GM12873 (cell line): ENCODE measurements around the gene ABHD17B.

Experiments
- TF ChIP-seq, protein P1 (sequence below): IDR thresholded peaks from 2 replicates; pipeline ENCODE4 v1.5.1; 2012; ENCODE audit warnings: low read depth, mild to moderate bottlenecking, moderate library complexity, low read length, control low read depth; ENCODE audit not compliant: insufficient read depth; ENCODE audit errors: missing control alignments

The ABHD17B gene

DNA sequence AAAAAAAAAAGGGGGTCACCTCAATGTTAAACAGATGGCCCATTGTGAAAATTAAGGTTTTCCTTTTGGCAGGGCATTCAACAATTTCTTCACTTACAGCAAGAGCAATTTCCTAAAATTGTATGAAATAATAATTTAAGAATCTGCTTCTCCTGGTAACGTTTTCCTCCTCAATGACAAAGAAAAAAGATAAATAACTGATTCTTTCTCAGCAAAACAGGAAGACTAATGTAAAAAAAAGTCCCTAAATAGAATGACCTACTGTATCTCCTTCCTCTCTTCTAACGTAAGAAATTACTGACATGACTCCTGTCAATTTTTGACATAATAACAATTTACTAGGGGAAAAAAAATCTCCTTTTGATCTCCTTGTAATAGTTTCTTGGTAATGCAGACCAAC lies 25.5 kb downstream of the ABHD17B start:
- TF ChIP-seq, protein P1, sequence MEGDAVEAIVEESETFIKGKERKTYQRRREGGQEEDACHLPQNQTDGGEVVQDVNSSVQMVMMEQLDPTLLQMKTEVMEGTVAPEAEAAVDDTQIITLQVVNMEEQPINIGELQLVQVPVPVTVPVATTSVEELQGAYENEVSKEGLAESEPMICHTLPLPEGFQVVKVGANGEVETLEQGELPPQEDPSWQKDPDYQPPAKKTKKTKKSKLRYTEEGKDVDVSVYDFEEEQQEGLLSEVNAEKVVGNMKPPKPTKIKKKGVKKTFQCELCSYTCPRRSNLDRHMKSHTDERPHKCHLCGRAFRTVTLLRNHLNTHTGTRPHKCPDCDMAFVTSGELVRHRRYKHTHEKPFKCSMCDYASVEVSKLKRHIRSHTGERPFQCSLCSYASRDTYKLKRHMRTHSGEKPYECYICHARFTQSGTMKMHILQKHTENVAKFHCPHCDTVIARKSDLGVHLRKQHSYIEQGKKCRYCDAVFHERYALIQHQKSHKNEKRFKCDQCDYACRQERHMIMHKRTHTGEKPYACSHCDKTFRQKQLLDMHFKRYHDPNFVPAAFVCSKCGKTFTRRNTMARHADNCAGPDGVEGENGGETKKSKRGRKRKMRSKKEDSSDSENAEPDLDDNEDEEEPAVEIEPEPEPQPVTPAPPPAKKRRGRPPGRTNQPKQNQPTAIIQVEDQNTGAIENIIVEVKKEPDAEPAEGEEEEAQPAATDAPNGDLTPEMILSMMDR = no peak

DNA sequence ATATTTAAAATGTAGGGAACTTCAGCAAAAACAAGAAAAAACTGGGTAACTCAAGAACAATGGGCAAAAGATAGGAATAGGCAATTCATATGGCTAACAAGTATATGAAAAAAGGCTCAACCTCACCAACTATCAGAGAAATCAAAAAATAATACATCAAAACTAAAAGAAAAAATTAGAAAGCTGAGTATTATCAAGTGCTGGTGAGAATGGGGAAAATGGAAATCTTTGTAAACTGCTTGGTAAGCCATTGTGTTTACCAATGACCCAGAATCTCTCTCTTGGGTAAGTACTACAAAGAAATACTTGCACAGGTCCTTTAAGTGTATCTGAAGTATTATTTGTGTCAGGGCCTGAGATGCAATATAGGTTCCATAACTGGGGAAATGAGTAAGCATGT lies 27.0 kb downstream of the ABHD17B start:
- TF ChIP-seq, protein P1 = no peak

DNA sequence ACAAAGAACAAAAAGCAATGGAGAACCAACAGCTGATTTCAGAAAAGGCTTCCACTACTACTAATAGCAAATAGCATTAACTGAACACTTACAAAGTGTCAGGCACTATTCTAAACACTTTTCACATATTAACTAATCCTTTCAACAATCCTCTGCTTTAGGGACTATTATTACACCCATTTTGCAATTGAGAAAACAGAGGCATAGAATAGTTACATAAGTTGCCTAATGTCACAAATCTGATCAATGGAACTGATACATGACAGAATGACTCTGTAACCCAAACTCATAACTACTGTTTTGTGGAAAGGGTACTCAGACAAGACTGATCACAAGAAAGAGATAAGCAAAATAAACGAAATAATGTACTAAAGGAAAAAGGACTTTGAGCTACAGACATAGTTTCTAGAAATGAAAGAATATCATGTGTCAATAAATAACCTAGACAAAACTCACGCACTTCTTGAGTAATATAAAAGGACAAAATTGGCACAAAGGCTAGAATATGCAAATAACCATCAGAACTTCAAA lies 31.3 kb downstream of the ABHD17B start:
- TF ChIP-seq, protein P1 = no peak

DNA sequence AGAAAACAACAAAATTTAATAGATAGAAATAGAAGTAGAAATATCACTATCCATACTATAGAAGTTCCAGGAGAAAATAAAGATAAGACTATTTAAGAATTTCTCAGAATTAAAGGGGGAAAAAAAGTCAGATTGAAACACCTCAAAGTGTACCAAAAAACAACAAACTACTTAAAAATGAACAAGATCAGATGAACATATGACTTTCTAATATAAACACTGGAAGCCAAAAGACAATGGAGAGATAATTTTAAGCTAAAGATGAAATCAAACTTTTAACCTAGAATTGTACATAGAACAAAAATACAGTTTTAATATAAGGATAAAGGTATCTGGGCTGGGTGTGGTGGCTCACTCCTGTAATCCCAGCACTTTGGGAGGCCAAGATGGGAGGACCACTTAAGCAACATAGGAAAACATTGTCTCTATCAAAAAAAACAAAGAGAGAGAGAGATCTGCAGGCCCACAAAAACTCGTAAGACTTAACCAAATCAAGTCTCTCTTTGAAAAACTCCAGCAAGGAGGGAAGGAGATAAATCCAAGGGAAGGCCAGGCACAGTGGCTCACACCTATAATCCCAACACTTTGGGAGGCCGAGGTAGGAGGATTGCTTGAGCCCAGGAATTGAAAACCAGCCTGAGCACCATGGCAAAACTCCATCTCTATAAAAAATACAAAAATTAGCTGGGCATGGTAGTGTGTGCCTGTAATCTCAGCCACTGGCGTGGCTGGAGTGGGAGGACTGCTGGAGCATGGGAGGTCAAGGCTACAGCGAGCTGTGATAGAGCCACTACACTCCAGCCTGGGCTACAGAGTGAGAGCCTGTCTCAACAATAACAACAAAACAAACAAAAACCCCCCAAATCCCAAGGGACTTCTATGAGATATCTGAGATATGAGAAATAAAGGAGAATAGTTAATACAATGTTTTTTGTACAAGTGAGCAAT lies 32.4 kb downstream of the ABHD17B start:
- TF ChIP-seq, protein P1 = no peak

DNA sequence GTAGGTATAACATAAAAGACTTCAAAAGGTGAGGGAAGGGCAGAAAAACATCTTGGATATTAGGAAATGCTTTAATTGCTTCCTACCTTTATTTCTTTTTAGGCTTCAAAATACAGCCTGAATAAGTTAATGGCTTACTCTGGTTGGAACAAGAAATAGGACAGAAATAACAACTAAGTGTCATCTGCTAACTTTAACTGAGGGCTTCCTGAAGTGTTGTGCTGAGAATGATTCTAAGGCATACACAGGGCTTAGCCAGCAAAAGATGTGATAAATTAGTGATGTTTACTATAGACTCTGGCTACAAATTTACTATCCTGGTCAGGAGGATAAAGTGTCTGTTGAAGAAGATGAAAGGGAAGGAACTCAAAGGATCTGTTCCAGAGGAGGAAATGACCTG lies 34.2 kb downstream of the ABHD17B start:
- TF ChIP-seq, protein P1 = no peak

DNA sequence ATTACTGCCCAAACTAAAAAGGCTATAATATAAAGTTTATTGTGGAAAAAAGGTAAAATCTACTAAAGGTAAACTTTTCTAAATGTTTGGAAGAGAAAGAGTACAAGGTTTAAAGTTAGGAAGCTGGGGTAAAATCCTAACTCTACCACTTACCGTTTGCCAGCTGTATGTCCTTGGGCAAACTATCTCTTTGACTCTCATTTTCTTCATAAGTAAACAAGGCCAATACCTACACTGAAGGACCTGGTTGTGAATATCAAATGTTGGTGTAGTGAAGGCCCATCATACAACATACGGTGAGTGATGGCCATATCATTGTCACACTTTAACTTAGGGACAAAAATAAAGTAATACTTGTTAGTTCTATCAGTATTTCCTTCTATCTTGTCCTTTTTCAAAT lies 34.9 kb downstream of the ABHD17B start:
- TF ChIP-seq, protein P1 = no peak

DNA sequence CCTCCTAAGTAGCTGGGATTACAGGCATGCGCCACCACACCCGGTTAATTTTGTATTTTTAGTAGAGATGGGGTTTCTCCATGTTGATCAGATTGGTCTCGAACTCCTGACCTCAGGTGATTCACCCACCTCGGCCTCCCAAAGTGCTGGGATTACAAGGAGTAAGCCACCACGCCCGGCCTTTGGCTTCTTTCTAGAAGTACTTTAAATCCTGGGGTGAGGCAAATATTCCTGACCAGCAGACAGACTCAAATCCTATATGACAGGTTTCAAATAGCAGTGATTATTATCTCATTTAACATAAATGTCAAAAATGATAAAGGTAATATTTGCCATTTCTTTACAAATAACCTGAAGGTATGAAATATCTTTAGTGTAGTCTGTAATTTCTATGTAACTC lies 35.6 kb downstream of the ABHD17B start:
- TF ChIP-seq, protein P1 = no peak
